Head of caudate nucleus (tissue), 42 donors: Measurements from ENCODE around the gene TPRKB.
"Not testable (repeated sequence)": the region's sequence is repeated elsewhere in the genome, so short reads cannot be mapped to it uniquely, and the experiment has no call there.

ENCODE experiments used
- DNase-seq, 42 donors: peaks; one replicate each; pipeline versions ENCODE4 v3.0.0 to v3.0.0-alpha.2; 2020 to 2021; ENCODE audit warnings: mixed read lengths in 7 of 42
- intact Hi-C: fragments of 100-400 bp; cut with DNase I; formaldehyde crosslinking; loops from one replicate; pipeline ENCODE4 v1.15.0; 2022

TPRKB gene

GRCh38 chr2:73746015-73746876, 9.1 kb upstream of the TPRKB start:
- intact Hi-C loops: no loop called here
- no peak for DNase-seq

- intact Hi-C loops: no loop called here
- no peak for DNase-seq
These were observed 3.6 kb upstream of the TPRKB start for GRCh38 chr2:73740767-73741166.

- DNase-seq: no peak
- intact Hi-C loops: no loop called here
These were observed 2.0 kb upstream of the TPRKB start for GRCh38 chr2:73739101-73739500.

DNA sequence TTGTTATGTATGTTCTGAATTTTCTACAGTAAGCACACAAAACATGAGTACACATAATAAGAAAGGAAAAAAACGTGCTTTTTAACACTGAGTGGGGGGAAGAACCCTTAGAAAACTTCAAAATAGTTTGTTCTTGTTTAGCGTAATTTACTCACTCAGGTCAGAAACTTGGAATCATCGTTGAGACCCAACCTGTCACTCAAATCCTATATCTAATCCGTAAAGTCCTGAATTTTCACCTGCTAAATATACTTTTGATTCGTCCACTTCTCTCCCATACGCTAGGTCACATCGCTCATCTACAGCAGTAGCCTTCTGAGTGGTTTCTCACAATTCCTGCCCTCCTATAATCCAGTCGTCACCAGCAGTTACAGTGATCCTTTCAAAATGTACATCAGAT, 767 bp downstream of the TPRKB start:
- no peak for DNase-seq
- intact Hi-C loops: no loop called here

GRCh38 chr2:73730810-73731209, 6.3 kb downstream of the TPRKB start:
- DNase-seq: peak in 11 of 42 donors; percentile 4 to 40 (median 19)
- intact Hi-C loops: no loop called here

DNA sequence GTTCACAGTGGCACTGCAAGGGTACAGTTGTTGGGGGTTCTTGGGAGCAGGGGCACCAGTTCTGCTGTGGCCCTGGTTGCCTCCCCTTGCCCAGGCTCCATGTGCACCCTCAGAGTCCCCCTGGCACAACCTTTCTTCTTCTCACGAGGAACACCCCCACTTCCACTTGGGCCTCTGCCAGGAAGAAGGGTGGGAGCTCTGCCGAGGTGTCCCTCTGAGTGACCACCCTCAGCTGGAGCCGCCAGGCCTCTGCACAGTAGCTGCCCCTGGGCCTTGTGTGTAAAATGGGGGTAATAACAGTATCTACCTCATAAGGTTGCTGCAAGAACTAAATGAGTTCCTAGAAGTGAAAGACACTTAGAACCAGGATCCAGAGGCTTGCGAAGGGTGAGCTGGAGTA, 8.4 kb downstream of the TPRKB start:
- DNase-seq: no peak

DNA sequence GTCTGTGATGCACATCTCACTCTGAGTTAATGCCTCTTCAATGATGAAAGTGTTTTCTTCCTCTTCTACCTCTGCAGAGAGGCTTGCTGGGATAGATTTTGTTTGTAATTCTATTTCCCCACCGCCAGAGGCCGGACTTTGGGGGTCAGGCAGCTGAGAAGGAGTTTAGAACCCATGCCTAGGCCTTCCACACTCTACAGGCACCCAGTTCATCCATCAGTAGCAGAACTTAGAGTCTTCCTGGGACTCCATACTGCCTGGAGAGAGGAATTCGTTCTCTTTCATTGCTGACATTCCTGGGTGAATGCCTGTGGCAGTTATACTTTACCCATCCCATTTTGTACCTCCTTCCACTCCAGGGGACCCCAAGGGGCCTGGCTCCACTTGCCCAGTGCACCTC, 9.1 kb downstream of the TPRKB start:
- DNase-seq: no peak
- intact Hi-C loops: no loop called here

More for the DNA sequence above, 8.4 kb downstream of the TPRKB start:
- intact Hi-C loops: no loop called here

DNA sequence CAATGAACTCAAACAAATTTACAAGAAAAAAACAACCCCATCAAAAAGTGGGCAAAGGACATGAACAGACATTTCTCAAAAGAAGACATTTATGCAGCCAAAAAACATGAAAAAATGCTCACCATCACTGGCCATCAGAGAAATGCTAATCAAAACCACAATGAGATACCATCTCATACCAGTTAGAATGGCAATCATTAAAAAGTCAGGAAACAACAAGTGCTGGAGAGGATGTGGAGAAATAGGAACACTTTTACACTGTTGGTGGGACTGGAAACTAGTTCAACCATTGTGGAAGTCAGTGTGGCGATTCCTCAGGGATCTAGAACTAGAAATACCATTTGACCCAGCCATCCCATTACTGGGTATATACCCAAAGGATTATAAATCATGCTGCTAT, 10.5 kb downstream of the TPRKB start:
- DNase-seq, intact Hi-C loops: not testable (repeated sequence)

DNA sequence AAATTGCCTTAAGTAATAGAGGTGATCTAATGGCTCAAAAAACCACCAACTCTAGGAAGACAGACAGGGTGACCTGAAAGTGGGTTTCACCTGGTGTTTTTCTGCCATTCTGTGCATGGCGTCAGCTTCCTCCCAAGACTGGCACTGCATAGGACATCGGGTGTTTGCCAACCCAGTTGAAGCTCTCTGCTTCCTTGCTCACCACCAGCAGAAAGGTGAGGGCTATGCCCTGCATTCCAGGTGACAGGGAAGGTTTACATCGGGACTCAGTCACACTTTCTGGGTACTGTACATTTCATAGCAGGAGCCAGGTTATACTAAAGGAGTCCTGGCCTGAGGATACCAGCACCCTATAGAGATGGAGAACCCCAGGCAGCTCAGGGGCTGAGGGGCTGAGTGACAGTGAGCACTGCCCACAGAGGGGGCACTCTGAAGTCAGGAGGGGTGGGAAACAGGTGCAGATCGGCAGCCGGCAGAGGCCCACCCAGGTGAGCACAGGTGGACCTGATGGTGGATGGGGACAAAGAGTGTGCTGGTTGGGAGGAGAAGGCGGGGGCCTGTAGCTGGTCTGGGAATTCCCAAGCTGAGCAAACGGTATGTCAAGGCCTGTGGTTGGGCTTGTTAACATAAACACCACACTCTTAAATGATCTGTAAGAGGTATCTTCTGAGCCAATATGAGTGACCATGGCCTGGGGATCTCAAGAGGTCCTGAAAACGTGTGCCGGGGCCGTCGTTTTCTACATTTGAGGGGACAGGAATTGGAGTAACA, 18.1 kb downstream of the TPRKB start:
- no peak for DNase-seq
- intact Hi-C loops: no loop called here

DNA sequence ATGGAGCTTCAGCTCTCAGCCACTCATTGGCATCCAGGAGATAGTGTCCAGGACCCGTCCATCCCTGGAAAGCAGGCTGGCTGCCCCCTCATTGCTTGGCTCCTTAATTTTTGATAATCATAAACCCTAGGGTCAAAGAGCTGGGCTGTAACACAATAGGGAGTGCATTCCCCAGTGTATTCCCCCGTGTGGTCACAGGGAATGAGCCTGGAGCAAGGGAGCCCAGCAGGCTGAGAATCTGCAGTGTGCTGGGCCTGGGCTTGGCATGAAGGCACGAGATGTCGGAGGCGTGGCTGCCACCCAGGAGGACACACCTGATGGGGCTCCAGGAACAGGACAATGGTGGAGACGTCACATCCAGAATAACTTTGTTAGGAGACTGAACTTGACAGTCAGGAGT, 18.7 kb downstream of the TPRKB start:
- no peak for DNase-seq
- intact Hi-C loops: no loop called here

GRCh38 chr2:73717695-73718094, 19.4 kb downstream of the TPRKB start:
- DNase-seq, intact Hi-C loops: not testable (repeated sequence)

- intact Hi-C loops: no loop called here
- DNase-seq: no peak
These were observed 19.9 kb downstream of the TPRKB start for GRCh38 chr2:73717251-73717606.

- DNase-seq: peak in 1 of 42 donors; percentile 4
- intact Hi-C loops: no loop called here
These were observed 20.4 kb downstream of the TPRKB start for GRCh38 chr2:73716543-73717250.

- intact Hi-C loops: no loop called here
- DNase-seq: no peak
These were observed 23.1 kb downstream of the TPRKB start for GRCh38 chr2:73714091-73714490.

GRCh38 chr2:73708527-73708926, 28.6 kb downstream of the TPRKB start:
- intact Hi-C loops: no loop called here
- no peak for DNase-seq

DNA sequence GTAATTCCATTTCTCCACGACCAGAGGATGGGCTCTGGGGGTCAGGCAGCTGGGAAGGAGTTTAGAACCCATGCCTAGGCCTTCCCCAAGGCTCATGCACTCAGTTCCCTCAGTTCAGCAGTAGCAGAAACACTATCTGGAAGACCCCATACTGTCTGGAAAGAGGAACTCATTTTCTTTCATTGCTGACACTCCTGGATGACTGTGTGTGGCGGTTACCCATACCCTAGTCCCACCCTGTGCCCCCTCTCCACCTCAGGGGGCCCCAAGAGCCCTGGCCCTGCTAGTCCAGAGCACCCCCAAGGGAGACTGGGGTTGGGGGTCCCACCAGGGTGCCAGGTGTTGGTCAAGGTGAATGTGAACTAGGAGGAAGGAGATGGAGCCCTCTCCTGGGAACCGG, 29.5 kb downstream of the TPRKB start:
- intact Hi-C loops: no loop called here
- no peak for DNase-seq

DNA sequence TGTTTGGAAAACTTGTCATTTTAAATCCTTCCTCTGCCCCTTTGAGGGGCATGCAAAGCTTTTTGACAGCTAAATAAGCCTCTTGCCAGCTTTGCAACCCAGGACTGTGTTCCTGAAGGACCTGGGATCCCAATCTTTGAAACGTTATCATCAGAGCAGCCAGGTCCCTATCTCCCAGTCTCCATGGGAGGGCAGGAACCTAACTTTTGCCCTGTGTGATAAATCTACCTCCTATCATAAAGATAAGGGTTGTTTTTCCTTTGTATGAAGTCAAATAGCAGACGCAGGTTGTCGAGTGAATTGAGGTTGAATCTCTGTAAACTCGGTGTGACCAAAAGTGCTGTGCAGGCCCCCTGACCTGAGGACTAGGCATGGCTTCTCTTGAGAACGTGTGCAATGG, 30.1 kb downstream of the TPRKB start:
- intact Hi-C loops: no loop called here
- DNase-seq: no peak

DNA sequence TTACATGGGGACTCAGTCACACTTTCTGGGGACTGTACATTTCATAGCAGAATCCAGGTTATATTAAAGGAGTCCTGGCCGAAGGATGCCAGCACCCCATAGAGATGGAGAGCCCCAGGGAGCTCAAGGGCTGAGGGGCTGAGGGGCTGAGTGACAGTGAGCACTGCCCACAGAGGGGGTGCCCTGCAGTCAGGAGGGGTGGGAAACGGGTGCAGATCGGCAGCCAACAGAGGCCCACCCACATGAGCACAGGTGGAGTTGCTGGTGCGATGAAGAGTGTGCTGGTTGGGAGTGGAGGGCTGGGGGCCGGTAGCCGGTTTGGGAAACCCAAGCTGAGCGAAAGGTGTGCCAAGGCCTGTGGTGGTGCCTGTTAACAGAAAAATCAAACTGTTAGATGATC, 32.1 kb downstream of the TPRKB start:
- DNase-seq: no peak
- intact Hi-C loops: no loop called here

DNA sequence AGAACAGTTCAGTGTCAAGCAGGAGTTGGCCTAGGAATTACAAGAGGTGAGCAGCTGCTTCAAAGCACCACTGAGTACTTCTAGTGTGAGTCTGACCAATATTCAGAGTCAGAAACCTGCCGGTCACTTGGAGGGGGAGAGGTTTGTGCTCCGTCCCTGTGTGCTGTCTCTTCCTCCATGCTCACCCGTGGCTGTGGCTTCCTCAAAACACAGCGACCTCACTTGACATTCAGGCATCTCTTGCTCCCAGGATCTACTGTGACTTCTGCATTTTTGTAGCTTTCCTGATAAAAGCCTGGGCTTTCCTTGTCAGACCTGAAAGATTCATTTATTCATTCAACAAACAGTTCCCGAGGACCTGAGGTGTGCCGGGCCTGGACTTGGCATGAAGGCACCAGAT, 32.9 kb downstream of the TPRKB start:
- intact Hi-C loops: no loop called here
- no peak for DNase-seq

- no peak for DNase-seq
- intact Hi-C loops: no loop called here
These were observed 33.5 kb downstream of the TPRKB start for GRCh38 chr2:73703675-73704074.
